ENCODE measurements around the gene ZHX3.

GRCh38 chr20:41159547-41159946 lies 158.0 kb downstream of the ZHX3 start:
- no peak for TF ChIP-seq POLR2A (IDR thresholded peaks at IDR 0.05; ENCODE audit: low read length)
- TF ChIP-seq GATA1 (IDR thresholded peaks at IDR 0.05; ENCODE audit: low read depth, low read length) = no peak

All from erythroblast (primary cell).